Astrocyte (in vitro differentiated cells and primary cell): ENCODE data around the gene BSND. TPM values are rescaled to one million over a fixed set of nuclear protein-coding genes. Genes with fewer than 3 reads are reported as not detected.
A peak's percentile ranks its signal among the peaks of the same experiment; 100 is the strongest.

Experiments
- DNase-seq: peaks from one replicate; pipeline ENCODE4 v3.0.0-alpha.2; 2010; ENCODE audit warnings: low read depth
- FAIRE-seq: peaks from 2 replicates; lab custom pipeline; 2011; peaks lifted over from hg19 to GRCh38; lab: Jason Lieb, UNC
- H2AFZ ChIP-seq: 2 replicates; pipeline ENCODE4 v1.6.0; 2012; ENCODE audit warnings: low read depth, low read length, inconsistent platforms
- H3K27ac ChIP-seq: 2 replicates; pipeline ENCODE4 v1.5.1; 2011; ENCODE audit warnings: low read depth, low read length, inconsistent platforms
- H3K27me3 ChIP-seq: 2 replicates; pipeline ENCODE4 v1.6.0; 2011; ENCODE audit warnings: low read length, inconsistent platforms; ENCODE audit not compliant: insufficient read depth
- H3K36me3 ChIP-seq: 2 replicates; pipeline ENCODE4 v1.5.1; 2011; ENCODE audit warnings: low read length, inconsistent platforms; ENCODE audit not compliant: insufficient read depth
- H3K4me1 ChIP-seq: 2 replicates; pipeline ENCODE4 v1.5.1; 2011; ENCODE audit warnings: low read length, inconsistent platforms; ENCODE audit not compliant: insufficient read depth
- H3K4me2 ChIP-seq: 2 replicates; pipeline ENCODE4 v1.6.0; 2012; ENCODE audit warnings: low read length, inconsistent platforms
- H3K4me3 ChIP-seq: 2 replicates; pipeline ENCODE4 v1.5.1; 2011; ENCODE audit warnings: low read depth, mild to moderate bottlenecking, low read length, inconsistent platforms; ENCODE audit not compliant: insufficient read depth
- H3K79me2 ChIP-seq: 2 replicates; pipeline ENCODE4 v1.6.0; 2012; ENCODE audit warnings: mild to moderate bottlenecking, low read length, inconsistent platforms; ENCODE audit not compliant: insufficient read depth
- H3K9ac ChIP-seq: 2 replicates; pipeline ENCODE4 v1.6.0; 2012; ENCODE audit warnings: mild to moderate bottlenecking, low read length, inconsistent platforms
- H3K9me3 ChIP-seq: 2 replicates; pipeline ENCODE4 v1.5.1; 2012; ENCODE audit warnings: low read depth, mild to moderate bottlenecking, low read length, inconsistent platforms; ENCODE audit not compliant: insufficient read depth
- H4K20me1 ChIP-seq: 2 replicates; pipeline ENCODE4 v1.6.0; 2012; ENCODE audit warnings: low read length, inconsistent platforms; ENCODE audit not compliant: insufficient read depth
- H3K27ac Mint-ChIP-seq: one replicate; pipeline ENCODE4 v1.8.0; 2021; ENCODE audit warnings: mild to moderate bottlenecking, mixed read lengths; ENCODE audit not compliant: unreplicated experiment
- H3K27me3 Mint-ChIP-seq: one replicate; pipeline ENCODE4 v1.8.0; 2021; ENCODE audit warnings: low read depth, mixed read lengths; ENCODE audit not compliant: unreplicated experiment
- H3K36me3 Mint-ChIP-seq: one replicate; pipeline ENCODE4 v1.8.0; 2021; ENCODE audit warnings: low read depth, mixed read lengths; ENCODE audit not compliant: unreplicated experiment
- H3K4me1 Mint-ChIP-seq: one replicate; pipeline ENCODE4 v1.8.0; 2021; ENCODE audit warnings: low read depth, mixed read lengths; ENCODE audit not compliant: unreplicated experiment
- H3K4me3 Mint-ChIP-seq: one replicate; pipeline ENCODE4 v1.8.0; 2021; ENCODE audit warnings: mild to moderate bottlenecking, moderate library complexity, mixed read lengths; ENCODE audit not compliant: unreplicated experiment
- H3K9me3 Mint-ChIP-seq: one replicate; pipeline ENCODE4 v1.8.0; 2021; ENCODE audit warnings: mild to moderate bottlenecking, mixed read lengths; ENCODE audit not compliant: unreplicated experiment
- CTCF ChIP-seq: IDR thresholded peaks from 2 replicates; pipeline ENCODE4 v1.5.1; 2011; ENCODE audit warnings: low read depth, mild to moderate bottlenecking, inconsistent platforms, low read length, moderate library complexity; ENCODE audit not compliant: insufficient read depth
- EZH2 ChIP-seq: IDR thresholded peaks from 2 replicates; pipeline ENCODE4 v1.6.1; 2012; ENCODE audit warnings: mild to moderate bottlenecking, low read length, inconsistent platforms; ENCODE audit not compliant: insufficient read depth
- total RNA-seq: library from RNA; stranded (reverse); gene quantifications from 2 replicates; pipeline ENCODE4 v1.2.1, GENCODE V29; 2021

Gene BSND
- total RNA-seq, 1 donor from 2014 or later, result not detected

GRCh38 chr1:55039342-55040082 lies 40.8 kb downstream of the BSND start, which contains the start of gene PCSK9:
Gene PCSK9 (plus strand): TSS chr1:55039548. CDS start chr1:55039838, 290 bp downstream.
- Histone ChIP-seq H3K4me3 (peak within 1 kb of the TSS; percentile 33), H2AFZ (peak within 1 kb of the TSS; percentile 73), H3K4me2 (peak within 1 kb of the TSS; percentile 81), H3K27me3 (peaks cover 81% of the 10 kb centered on the region), H3K36me3 (no peaks in the 10 kb centered on the region), H3K9ac (no peak within 1 kb of the TSS), H3K79me2 (no peaks in the 10 kb centered on the region), H3K4me1 (peaks cover 10% of the 10 kb centered on the region), H3K9me3 (no peaks in the 10 kb centered on the region), H4K20me1 (no peaks in the 10 kb centered on the region), H3K27ac (no peak within 1 kb of the TSS)
- FAIRE-seq (no peak), DNase-seq (peak; percentile 38)
- no peak for TF ChIP-seq CTCF
- peak; percentile 93 for TF ChIP-seq EZH2
- Mint-ChIP-seq H3K36me3 (peaks cover 2% of the 10 kb centered on the region), H3K4me1 (peaks cover 2% of the 10 kb centered on the region), H3K4me3 (peak within 1 kb of the TSS; percentile 48), H3K9me3 (no peaks in the 10 kb centered on the region), H3K27me3 (peaks cover 70% of the 10 kb centered on the region), H3K27ac (no peak within 1 kb of the TSS)

- Mint-ChIP-seq H3K4me1 (peaks cover 2% of the 10 kb centered on the region), H3K36me3 (peaks cover 2% of the 10 kb centered on the region), H3K9me3 (no peaks in the 10 kb centered on the region), H3K27ac (no peak overlapping the region), H3K4me3 (peak overlapping the region; percentile 48), H3K27me3 (peaks cover 70% of the 10 kb centered on the region)
- DNase-seq, result no peak
- Histone ChIP-seq H3K4me3 (peak overlapping the region; percentile 33), H3K36me3 (no peaks in the 10 kb centered on the region), H2AFZ (peak overlapping the region; percentile 73), H3K4me1 (peaks cover 10% of the 10 kb centered on the region), H3K9me3 (no peaks in the 10 kb centered on the region), H3K27me3 (peaks cover 73% of the 10 kb centered on the region), H3K79me2 (no peaks in the 10 kb centered on the region), H4K20me1 (no peaks in the 10 kb centered on the region), H3K4me2 (peak overlapping the region; percentile 81), H3K27ac (no peak overlapping the region), H3K9ac (no peak overlapping the region)
- TF ChIP-seq CTCF (no peak), EZH2 (peak; percentile 59)
- no peak for FAIRE-seq
These were observed 41.6 kb downstream of the BSND start for GRCh38 chr1:55040083-55040932.
